ENCODE data around the gene SLC37A2.
"Not testable (repeated sequence)": the region's sequence is repeated elsewhere in the genome, so short reads cannot be mapped to it uniquely, and the experiment has no call there.

SLC37A2 gene

GRCh38 chr11:125084057-125084416 is 20.9 kb downstream of the SLC37A2 start:
- DNase-seq (ENCODE audit: low spot score): no peak

DNA sequence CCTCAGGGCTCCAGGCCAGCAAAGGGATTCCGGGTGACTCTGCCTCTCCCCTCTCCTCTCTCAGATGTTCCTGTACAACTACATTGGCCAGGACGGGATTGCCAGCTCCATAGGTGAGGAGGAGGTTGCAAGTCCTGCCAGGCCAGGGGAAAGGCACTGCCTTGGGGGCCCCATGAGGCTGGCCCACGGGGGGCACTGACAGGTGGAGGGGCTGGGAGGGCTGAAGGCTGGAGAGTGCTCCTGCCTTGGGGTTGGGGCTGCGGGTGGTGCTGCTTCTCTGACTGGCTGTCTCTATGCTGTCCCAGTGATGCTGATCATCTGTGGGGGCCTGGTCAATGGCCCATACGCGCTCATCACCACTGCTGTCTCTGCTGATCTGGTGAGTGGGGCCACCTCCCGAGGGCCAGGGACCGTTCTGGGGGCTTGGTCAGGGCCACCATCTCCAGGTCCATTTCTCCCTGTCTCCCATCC is 21.7 kb downstream of the SLC37A2 start:
- DNase-seq (ENCODE audit: low spot score): no peak

- DNase-seq (ENCODE audit: low spot score): no peak
Observed at GRCh38 chr11:125085301-125086081, 22.4 kb downstream of the SLC37A2 start.

DNA sequence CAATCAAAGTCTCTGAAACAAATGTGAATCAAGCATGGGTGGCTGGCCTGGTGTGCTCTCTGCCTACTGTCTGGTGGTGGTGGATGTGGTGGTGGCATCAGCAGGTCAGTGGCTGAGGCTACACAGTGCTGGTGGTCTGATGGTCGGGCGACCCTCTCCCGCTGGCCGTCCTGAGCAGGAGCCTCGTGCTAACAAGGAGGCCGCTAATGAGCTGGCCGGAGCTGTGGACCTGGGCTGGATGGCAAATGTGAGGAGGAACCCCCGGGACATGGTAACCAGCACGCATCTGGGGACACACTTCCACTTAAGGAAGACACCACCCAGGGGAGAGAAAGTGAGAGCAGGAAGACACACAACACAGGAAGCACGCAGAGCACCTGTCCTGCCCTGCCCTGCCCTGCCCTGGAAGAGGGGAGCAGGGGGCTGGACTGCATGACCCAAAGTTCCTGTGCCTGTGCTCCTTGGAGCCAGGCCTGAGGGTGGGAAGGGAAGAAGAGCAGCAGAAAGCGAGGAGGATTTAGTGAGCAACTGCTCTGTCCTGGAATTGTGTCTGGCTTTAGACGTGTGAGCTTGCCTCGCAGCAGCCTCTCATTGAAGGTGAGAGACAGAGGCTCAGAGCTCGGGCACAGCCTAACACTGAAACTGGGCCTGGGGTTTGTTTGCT is 23.7 kb downstream of the SLC37A2 start:
- DNase-seq (ENCODE audit: low spot score): no peak

DNA sequence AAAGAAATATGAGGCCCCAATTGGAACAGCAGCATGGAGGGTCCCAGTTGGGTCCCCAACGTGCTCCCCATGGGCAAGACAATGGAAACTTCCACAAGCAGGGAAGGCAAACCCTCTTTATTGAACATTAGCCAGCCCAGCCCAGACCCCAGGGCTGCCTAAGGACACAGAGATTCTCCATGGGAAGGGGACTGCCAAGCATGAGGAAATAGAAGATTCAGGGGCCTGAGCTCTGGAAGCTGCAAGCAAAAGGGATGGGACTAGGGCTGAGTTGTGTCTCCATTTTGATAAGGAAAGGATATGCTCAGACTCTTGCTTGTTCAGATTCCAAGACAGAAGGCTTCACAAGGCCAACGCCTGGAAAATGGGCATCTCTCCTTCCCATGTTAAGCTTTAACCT is 25.0 kb downstream of the SLC37A2 start:
- no peak for DNase-seq (ENCODE audit: low spot score)

- DNase-seq (ENCODE audit: low spot score): no peak
Observed at GRCh38 chr11:125088576-125089455, 25.7 kb downstream of the SLC37A2 start.

- not testable (repeated sequence) for DNase-seq (ENCODE audit: low spot score)
Observed at GRCh38 chr11:125089481-125089880, 26.4 kb downstream of the SLC37A2 start.

- DNase-seq (ENCODE audit: low spot score): not testable (repeated sequence)
Observed at GRCh38 chr11:125090151-125090550, 27.0 kb downstream of the SLC37A2 start.

DNA sequence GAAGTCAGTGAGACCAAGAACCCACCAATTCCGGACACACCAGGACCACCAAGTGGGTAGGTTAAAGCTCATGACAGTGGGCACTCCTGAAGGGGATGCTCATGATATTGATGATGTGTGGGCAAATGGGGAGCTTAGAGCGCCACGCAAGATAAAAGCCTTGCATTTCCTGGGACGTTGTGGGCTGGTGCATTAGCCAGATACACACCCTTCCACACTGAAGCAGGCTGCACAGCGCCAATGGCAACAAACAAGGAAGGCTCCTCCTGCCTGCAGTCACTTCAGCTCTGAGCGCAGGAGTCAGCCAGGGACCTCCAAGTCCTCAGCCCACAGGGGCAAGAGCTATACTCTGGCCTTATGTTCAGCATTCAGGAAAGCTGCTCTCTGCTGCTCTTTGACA is 27.7 kb downstream of the SLC37A2 start:
- DNase-seq (ENCODE audit: low spot score): no peak

DNA sequence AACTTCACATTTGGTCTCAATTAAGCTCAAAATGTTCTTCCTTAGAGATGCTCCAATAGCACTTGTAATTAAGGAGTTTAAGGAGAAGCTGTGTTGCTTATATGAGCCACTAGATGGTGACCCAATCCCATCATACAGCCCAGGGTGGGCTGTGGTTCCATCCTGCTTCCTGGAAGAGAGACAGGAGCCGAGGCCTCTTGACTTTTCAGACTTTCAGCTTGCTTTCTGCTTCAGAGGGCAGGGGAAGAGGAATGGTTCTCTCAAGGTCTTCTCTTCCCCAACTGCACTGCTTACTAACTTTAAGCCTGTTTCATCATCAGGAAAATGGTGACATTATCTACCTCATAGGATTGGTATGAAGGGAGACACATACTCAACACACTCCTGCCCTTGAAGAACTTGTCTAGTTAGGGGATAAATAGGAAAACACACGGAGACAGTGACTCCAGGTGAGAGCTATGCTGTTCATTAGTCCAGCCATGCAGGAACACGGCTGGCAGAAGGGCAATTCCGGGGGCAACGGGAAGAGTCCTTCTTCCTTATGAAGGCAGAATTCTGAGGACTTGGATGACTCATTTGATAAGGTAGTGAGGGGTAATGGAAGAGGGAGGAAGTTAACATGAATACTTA is 28.3 kb downstream of the SLC37A2 start:
- peak; percentile 72 for DNase-seq (ENCODE audit: low spot score)

DNA sequence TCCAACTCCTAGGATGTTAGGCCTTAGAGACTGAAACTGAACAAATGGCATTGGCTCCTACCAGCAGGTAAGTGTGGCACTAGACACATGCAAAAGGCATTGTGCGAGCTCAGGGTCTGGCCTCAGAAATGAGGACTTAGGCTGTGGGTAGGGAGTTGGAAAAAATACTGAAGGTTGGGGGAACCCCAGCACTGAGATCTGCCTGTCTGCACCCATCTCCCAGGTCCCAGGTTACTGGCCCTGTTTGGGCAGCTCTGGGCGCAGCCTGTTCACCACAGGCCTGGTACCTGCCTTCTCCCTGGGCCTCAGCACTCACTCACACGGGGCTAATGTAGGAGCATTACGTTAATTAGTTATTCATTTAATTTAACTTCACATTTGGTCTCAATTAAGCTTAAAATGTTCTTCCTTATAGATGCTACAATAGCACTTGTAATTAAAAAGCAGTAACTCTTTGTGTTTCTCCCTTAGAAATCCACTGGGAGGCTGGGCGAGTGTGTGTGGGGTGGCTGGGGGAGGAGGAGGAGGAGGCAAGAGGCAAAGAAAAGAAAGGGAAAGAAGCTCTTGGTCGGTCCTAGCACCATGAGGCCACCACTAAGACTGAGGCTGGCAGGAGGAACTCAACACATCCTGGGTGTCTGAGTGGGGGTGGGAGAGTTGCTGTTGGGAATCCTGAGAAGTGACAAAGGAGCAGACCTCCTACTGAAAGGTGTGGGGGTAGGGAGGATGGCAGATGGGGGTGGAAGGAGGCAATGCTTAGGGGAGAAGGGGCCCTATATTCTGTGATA is 29.0 kb downstream of the SLC37A2 start:
- no peak for DNase-seq (ENCODE audit: low spot score)

GRCh38 chr11:125092669-125093068 is 29.6 kb downstream of the SLC37A2 start:
- DNase-seq (ENCODE audit: low spot score): no peak

GRCh38 chr11:125093502-125093901 is 30.4 kb downstream of the SLC37A2 start:
- DNase-seq (ENCODE audit: low spot score): peak; percentile 5

- no peak for DNase-seq (ENCODE audit: low spot score)
Observed at GRCh38 chr11:125094731-125095130, 31.6 kb downstream of the SLC37A2 start.

- DNase-seq (ENCODE audit: low spot score): no peak
Observed at GRCh38 chr11:125100136-125100535, 37.0 kb downstream of the SLC37A2 start.

- DNase-seq (ENCODE audit: low spot score): no peak
Observed at GRCh38 chr11:125101596-125101995, 38.5 kb downstream of the SLC37A2 start.

GRCh38 chr11:125102025-125102424 is 38.9 kb downstream of the SLC37A2 start:
- DNase-seq (ENCODE audit: low spot score): no peak

DNA sequence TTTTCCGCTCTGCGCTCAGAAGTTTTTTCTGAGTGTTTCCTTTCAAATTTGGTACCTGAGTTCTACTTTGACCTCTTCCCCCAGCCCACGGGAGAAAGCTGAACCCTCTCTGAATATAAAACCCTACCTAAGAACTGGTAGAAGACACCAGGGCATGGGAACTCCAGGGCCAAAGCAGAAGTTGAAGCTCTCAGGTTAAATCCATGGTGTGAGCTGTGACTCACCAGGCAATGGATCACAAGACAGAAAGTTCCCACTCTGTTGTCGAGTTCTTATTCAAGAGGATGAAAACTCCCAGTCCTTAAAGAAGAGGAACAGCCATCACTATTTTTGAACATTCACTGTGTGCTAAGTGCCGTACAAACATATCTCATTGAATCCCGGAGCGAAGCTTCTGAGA is 39.4 kb downstream of the SLC37A2 start:
- no peak for DNase-seq (ENCODE audit: low spot score)

DNA sequence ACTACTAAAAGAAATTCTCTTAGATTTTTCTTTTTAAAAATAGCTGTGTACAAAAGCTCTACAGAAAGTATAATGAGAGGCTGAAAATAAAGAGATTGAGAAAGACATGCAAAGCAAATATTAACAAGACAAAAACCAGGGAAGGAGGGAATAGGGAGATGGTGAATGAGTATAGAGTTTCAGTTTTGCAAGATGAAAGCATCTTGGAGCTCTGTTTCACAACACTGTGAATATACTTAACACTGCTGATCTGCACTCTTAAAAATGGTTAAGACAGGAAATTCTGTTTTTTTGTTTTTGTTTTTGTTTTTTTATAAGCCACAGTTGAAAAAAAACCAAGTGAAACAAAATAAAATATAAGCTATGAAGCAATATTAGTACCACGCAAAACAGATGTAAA is 42.8 kb downstream of the SLC37A2 start:
- no peak for DNase-seq (ENCODE audit: low spot score)

GRCh38 chr11:125108469-125108868 is 45.4 kb downstream of the SLC37A2 start:
- DNase-seq (ENCODE audit: low spot score): no peak

DNA sequence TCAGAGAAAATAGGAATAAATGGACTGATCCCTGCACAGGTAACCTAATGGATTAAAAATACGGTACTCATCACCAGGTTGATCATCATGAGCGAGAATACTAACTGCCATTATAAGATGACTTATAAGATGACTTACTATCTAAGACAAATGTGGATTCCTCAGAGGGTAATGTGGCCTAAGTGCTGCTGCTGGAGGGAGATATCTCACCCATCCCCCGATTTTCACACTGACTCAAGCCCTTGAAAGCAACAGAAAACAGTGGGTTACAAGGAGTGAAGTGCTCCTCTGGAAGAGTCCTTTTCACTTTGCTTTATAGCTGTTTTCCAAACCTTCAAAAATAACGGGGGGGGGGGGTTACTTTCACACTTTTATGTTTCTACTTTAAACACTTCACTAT is 47.4 kb downstream of the SLC37A2 start:
- no peak for DNase-seq (ENCODE audit: low spot score)
